Stimulated activated naive CD8-positive, alpha-beta T cell treated with anti-CD3 and anti-CD28 coated beads, Interleukin-15, amount 100 ng/mL, for 72 hours (primary cell): ENCODE data around the gene C14orf132.

Experiments
- ATAC-seq: fragments of 150-1000 bp; cut with Tn5 transposase; 2 replicates; pipeline ENCODE4 v1.10.0; 2021; ENCODE audit warnings: mild to moderate bottlenecking, moderate library complexity
- DNase-seq, 2 donors: peaks; one replicate each; pipeline ENCODE4 v3.0.0; 2021 to 2022
- H3K27ac Mint-ChIP-seq, 2 donors: one replicate each; pipeline ENCODE4 v1.8.0; 2022; ENCODE audit warnings: mild to moderate bottlenecking in 2 of 2, mixed read lengths in 2 of 2, moderate library complexity in 2 of 2
- H3K27me3 Mint-ChIP-seq: one replicate; pipeline ENCODE4 v1.8.0; 2022; ENCODE audit warnings: mixed read lengths
- H3K4me1 Mint-ChIP-seq: one replicate; pipeline ENCODE4 v1.8.0; 2022; ENCODE audit warnings: mild to moderate bottlenecking, mixed read lengths
- H3K4me3 Mint-ChIP-seq, 2 donors: one replicate each; pipeline ENCODE4 v1.8.0; 2022; ENCODE audit warnings: mild to moderate bottlenecking in 2 of 2, mixed read lengths in 2 of 2, moderate library complexity in 1 of 2
- H3K9me3 Mint-ChIP-seq, 2 donors: one replicate each; pipeline ENCODE4 v1.8.0; 2022; ENCODE audit warnings: mixed read lengths in 2 of 2

The C14orf132 gene

DNA sequence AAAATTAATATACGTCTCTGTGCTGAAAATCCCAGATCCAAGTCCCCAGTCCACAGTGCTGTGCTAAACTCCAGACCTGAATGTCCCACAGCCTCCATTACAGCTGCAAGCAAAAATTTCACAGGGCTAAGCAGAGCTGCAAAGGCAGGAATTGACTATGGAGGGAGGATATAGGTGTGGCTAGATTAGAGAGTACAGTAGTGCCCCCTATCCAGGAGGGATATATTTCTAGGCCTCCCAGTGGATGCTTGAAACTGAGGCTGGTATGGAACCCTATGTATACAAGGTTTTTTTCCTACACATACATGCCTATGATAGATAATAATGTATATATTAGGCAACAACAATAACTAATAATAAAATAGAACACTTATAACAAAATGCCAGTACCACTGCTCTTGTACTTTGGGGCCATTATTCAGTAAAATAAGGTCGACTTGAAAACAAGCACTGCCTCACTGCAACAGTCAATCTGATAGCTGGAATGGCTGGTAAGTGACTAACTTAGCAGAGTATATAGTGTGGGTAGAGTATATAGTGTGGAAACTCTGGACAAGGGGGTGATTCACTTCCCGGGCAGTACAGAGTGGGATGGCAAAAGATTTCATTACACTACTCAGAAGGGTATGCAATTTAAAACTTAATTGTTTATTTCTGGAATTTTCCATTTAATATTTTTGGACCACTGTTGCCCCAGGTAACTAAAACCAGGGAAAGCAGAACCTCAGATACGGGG lies 82.7 kb downstream of the C14orf132 start:
- H3K4me1 Mint-ChIP-seq: peaks cover 60% of the 10 kb centered on the region
- H3K27ac Mint-ChIP-seq: no peak overlapping the region

DNA sequence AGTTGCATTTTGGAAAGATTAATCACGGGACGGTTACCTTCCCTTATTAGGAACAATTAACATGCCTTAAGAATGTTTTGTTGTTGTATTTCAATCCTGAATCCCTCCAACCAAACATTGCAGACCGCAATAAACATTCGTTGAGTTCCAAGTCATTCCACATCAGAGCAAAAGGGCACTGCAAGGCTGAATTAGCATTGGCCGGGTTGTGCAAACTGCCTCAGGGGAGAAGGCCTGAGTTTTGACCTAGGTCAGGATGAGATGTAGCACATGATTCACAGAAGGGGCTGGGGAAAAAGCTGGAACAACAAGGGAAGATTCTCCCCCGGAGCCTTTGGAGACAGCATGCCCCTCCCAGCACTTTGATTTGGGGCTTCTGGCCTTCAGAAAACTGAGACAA lies 83.3 kb downstream of the C14orf132 start:
- H3K27ac Mint-ChIP-seq: no peak overlapping the region
- H3K4me1 Mint-ChIP-seq: peaks cover 58% of the 10 kb centered on the region
- no peak overlapping the region for H3K4me3 Mint-ChIP-seq
- DNase-seq (no peak), ATAC-seq (no peak)
- no peaks in the 10 kb centered on the region for H3K27me3 Mint-ChIP-seq
- no peaks in the 10 kb centered on the region for H3K9me3 Mint-ChIP-seq

More for the DNA sequence above, 82.7 kb downstream of the C14orf132 start:
- no peaks in the 10 kb centered on the region for H3K9me3 Mint-ChIP-seq
- no peak for ATAC-seq
- no peaks in the 10 kb centered on the region for H3K27me3 Mint-ChIP-seq
- H3K4me3 Mint-ChIP-seq: no peak overlapping the region
- DNase-seq: no peak

DNA sequence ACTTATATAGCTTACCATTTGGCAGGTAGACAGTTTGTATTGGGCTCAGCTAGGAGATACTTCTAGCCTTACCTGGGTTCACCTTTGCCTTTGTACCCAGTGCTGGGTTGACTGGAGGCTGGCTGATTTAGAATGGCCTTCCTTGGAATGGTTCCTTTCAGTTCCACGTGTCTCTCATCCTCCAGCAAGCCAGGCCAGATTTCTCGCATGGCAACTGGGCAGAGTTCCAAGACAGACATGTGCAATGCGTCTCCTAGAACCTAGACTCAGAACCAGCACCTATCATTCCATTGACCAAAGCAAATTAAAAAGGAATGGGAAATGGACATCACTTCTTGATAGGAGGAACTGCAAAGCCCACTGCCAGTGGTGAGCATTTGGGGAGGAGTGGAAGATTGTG lies 86.4 kb downstream of the C14orf132 start:
- DNase-seq (no peak), ATAC-seq (no peak)
- no peaks in the 10 kb centered on the region for H3K9me3 Mint-ChIP-seq
- peak overlapping the region in 1 of 2 donors; percentile 14 for H3K27ac Mint-ChIP-seq
- H3K27me3 Mint-ChIP-seq: no peaks in the 10 kb centered on the region
- H3K4me3 Mint-ChIP-seq: peak overlapping the region in 1 of 2 donors; percentile 7
- H3K4me1 Mint-ChIP-seq: peaks cover 41% of the 10 kb centered on the region

DNA sequence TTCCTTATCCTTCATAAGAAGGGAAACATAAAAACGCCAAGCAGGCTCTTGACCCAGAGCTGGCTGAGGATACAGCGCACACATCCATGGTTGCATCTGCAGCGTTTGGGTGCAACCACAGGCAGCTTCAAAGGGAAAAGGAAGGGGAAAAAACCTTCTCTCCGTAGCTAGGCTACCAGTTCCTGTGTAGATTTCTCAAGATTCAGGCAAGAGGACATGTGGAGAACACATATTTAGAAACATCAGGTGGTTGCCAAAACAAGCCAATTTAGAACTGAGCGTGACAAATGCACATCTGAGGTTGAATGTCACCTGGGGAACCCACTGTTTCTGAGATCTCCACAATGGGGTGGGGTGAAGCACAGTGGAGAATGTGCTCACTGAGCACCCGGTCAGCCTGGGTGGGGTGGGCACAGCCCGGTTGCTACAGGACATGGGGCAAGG lies 87.2 kb downstream of the C14orf132 start:
- DNase-seq: peak in 1 of 2 donors; percentile 40
- H3K27ac Mint-ChIP-seq: peak overlapping the region; percentile 96 to 98
- no peaks in the 10 kb centered on the region for H3K9me3 Mint-ChIP-seq
- ATAC-seq: peak; percentile 91
- peak overlapping the region; percentile 49 to 50 for H3K4me3 Mint-ChIP-seq
- no peaks in the 10 kb centered on the region for H3K27me3 Mint-ChIP-seq
- H3K4me1 Mint-ChIP-seq: peaks cover 41% of the 10 kb centered on the region

DNA sequence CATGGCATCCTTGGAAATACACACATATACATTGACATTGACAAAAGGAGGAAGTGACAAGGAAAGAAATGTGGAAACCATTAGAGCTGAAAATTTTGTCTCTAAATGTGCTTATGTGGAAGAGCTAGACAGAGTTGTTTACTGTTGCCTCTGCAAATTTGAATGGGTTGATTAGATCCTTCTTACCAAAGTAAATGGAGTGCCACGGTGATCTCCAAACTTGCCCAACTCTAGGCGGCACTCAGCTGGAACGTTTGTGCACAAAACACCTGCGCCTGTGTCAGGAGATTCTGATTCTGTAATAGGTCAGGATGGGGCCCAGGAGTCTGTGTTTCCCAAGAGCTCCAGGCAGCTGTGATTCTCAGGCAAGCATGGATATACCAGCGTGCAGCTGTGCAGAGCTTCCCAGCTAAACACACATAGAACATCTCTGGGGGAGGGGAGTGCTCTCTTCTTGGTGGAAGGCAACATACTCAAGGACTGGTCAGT lies 87.7 kb downstream of the C14orf132 start:
- Mint-ChIP-seq H3K27ac (peak overlapping the region; percentile 96 to 98), H3K4me3 (peak overlapping the region; percentile 49 to 50), H3K4me1 (peaks cover 41% of the 10 kb centered on the region), H3K27me3 (no peaks in the 10 kb centered on the region), H3K9me3 (no peaks in the 10 kb centered on the region)
- no peak for ATAC-seq
- DNase-seq: no peak

DNA sequence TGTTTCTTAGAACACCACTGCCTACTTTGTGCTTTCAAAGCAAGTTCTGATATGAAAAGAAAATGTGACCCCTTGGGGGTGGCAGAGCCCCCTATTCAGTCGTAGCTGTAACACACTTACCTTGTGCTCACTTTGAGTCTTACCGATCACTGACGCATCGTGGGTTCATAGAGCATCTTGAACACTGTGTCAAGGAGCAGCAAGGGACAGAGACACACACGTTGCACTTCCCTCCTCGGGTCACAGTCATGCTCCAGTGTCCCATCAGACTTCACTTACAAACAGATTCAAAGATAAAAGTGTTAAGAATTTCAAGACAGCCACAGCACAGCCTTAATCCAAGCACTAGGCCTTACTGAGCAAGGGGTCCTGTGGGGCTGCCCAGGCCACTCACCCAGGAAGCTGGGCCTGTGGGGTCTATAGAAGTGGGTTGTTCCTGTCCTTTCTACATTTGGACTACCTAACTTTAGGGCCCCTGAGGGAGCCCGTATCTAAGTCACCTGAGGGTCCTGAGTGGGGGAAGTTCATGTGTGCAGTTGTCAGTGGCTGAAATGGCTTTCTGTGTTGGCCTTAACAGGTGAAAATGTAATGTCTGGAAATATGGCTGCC lies 90.1 kb downstream of the C14orf132 start:
- DNase-seq (no peak), ATAC-seq (no peak)
- peaks cover 27% of the 10 kb centered on the region for H3K4me1 Mint-ChIP-seq
- H3K4me3 Mint-ChIP-seq: no peak overlapping the region
- no peaks in the 10 kb centered on the region for H3K9me3 Mint-ChIP-seq
- no peak overlapping the region for H3K27ac Mint-ChIP-seq
- H3K27me3 Mint-ChIP-seq: peaks cover 11% of the 10 kb centered on the region

DNA sequence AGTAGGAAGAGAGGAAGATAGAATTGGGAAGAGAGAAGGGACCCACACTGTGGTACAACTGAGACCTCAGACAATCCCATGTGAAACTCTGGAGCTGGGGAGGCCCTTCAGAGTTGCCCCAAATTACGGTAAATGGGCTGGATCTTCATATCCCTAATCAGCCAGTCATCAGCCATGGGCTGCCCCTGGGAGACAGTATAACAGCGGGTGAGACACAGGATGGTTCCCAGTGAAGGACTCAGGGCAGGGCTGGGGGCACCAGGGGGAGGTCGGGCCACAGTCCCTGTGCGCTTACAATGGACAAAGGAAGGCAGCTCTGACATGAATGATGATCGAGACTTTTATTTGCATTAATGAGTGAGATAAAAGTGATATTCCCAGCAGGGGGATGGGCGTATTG lies 91.2 kb downstream of the C14orf132 start:
- Mint-ChIP-seq H3K4me3 (no peak overlapping the region), H3K27me3 (peaks cover 19% of the 10 kb centered on the region), H3K9me3 (peaks cover 0 to 4% of the 10 kb centered on the region in 2 donors), H3K27ac (no peak overlapping the region), H3K4me1 (peaks cover 18% of the 10 kb centered on the region)
- ATAC-seq (no peak), DNase-seq (no peak)

DNA sequence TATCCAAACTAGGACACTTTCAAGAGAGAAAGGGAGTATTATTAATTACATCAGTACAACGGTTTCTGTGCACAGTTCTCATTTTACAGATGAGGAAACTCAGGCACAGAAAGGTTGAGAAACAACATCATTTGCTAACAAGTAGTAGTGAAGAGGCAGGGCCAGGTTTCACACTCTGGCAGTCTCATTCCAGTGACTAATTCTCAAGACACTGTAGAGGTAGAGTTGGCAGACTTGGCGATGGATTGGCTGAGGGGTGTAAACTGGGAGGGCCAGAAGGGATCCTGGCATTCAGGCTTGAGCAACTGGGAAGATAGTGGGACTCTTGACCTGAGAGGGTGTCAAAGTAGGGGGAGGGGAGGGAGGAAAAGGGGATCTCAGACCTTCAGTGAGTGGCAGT lies 91.7 kb downstream of the C14orf132 start:
- peaks cover 14% of the 10 kb centered on the region for H3K4me1 Mint-ChIP-seq
- H3K4me3 Mint-ChIP-seq: no peak overlapping the region
- H3K9me3 Mint-ChIP-seq: peaks cover 0 to 4% of the 10 kb centered on the region in 2 donors
- H3K27ac Mint-ChIP-seq: no peak overlapping the region
- no peak for ATAC-seq
- no peak for DNase-seq
- H3K27me3 Mint-ChIP-seq: peaks cover 24% of the 10 kb centered on the region

DNA sequence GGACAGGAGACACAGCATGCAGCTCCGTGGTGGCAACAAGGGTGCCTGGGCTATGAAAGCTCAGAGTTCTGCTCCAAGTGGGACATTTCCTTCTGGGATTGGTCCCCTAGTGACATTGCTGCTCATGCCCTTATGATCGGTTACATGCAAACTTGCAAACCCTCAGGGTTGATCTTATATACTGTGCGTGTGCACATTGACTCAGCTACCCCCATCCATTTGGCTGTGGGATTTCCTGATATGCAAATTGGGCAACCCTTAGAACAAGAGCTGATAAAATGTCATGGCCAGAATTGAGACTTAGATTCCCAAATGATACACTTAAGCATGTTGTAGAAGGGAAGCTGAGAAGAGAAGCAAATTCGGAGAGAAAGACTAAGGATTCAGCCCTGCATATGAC lies 92.7 kb downstream of the C14orf132 start:
- Mint-ChIP-seq H3K9me3 (peaks cover 0 to 4% of the 10 kb centered on the region in 2 donors), H3K27me3 (peaks cover 25% of the 10 kb centered on the region), H3K4me1 (peaks cover 4% of the 10 kb centered on the region), H3K4me3 (no peak overlapping the region), H3K27ac (no peak overlapping the region)
- ATAC-seq: no peak
- no peak for DNase-seq

DNA sequence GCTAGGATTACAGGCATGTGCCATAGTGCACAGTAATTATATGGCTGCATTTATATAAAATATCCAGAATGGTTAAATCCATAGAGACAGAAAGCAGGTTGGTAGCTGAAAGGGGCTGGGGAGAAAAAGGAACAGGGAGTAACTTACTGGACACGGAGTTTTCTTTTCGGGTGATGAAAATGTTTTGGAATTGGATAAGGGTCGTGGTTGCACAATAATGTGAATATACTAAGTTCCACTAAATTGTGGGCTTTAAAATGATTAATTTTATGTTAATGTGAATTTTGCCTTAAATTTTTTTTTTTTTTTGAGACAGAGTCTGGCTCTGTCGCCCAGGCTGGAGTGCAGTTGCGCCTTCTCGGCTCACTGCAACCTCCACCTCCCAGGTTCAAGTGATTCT lies 95.3 kb downstream of the C14orf132 start:
- H3K27ac Mint-ChIP-seq: no peak overlapping the region
- DNase-seq (no peak), ATAC-seq (no peak)
- H3K4me1 Mint-ChIP-seq: no peaks in the 10 kb centered on the region
- no peak overlapping the region for H3K4me3 Mint-ChIP-seq
- H3K27me3 Mint-ChIP-seq: peaks cover 35% of the 10 kb centered on the region
- H3K9me3 Mint-ChIP-seq: peaks cover 9 to 13% of the 10 kb centered on the region in 2 donors

DNA sequence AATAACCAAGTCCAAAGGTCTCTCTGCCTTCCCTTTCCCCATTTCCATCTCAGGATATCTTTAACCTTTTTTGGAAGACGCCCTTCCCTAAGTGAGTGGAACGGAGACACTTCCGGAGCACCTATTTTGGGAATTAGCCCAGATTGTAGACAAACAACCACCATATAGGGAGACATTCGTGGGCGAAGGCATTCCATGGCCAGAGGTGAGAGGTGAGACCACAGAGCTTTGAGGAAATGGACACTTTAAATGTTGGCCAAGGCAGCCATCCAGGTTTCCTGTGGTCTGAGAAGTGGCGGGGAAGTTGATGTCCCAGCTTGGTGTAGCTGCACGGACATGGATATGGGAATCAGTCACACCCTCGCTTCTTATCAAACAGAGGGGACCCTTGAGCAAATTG lies 96.1 kb downstream of the C14orf132 start:
- DNase-seq: no peak
- no peak overlapping the region for H3K27ac Mint-ChIP-seq
- H3K4me3 Mint-ChIP-seq: no peak overlapping the region
- no peak for ATAC-seq
- H3K4me1 Mint-ChIP-seq: no peaks in the 10 kb centered on the region
- H3K27me3 Mint-ChIP-seq: peaks cover 35% of the 10 kb centered on the region
- H3K9me3 Mint-ChIP-seq: peaks cover 9 to 13% of the 10 kb centered on the region in 2 donors

DNA sequence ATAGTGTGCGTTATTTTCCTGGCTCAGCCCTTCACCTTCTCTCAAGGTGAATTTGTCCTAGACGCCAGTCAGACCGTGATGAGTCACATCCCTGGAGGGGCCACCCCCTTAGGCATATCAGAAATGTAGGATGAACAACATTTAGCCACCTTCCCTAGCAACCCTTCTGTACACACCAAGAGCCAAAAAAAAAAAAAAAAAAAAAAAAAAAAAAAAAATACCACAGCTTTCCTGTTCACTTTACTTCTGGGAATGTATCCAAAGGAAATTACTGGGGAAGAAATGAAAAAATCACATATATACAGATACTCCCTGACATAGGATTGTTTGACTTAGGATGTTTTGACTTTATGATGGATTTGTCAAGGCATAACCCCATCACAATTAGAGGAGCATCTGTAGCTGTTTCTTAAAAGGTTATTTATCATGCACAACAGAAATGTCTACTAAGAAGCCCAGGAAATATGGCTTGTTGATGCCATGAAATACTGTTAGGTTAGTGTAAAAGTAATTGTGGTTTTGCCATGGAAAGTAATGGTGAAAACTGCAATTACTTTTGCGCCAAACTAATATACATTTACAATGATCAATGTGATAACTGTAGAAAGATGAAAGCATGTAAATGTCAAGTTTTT lies 97.3 kb downstream of the C14orf132 start:
- Mint-ChIP-seq H3K27ac (no peak overlapping the region), H3K4me3 (no peak overlapping the region), H3K27me3 (peaks cover 35% of the 10 kb centered on the region), H3K4me1 (no peaks in the 10 kb centered on the region), H3K9me3 (peaks cover 9 to 13% of the 10 kb centered on the region in 2 donors)
- ATAC-seq (no peak), DNase-seq (no peak)

DNA sequence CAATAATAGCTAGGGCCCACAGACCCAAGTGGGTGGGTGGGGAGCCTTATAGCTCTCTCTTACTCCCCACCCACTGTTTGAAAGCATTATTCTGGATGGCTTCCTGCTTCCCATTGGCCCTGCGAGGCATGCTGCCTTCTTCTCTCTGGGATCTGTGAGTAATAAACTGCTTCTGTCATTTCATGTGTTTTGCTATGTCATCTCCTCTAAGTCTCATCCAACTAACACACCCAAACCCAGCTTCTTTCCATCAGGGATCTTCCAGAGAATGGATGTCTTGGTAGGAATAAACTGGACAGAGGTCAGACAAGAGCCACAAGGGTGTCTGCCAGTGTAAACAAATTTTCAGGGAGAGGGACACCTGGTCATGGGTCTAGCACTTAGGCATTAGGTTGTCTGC lies 99.1 kb downstream of the C14orf132 start:
- Mint-ChIP-seq H3K4me1 (no peaks in the 10 kb centered on the region), H3K4me3 (no peak overlapping the region), H3K9me3 (peaks cover 9 to 13% of the 10 kb centered on the region in 2 donors), H3K27me3 (peaks cover 31% of the 10 kb centered on the region), H3K27ac (no peak overlapping the region)
- ATAC-seq (no peak), DNase-seq (no peak)

DNA sequence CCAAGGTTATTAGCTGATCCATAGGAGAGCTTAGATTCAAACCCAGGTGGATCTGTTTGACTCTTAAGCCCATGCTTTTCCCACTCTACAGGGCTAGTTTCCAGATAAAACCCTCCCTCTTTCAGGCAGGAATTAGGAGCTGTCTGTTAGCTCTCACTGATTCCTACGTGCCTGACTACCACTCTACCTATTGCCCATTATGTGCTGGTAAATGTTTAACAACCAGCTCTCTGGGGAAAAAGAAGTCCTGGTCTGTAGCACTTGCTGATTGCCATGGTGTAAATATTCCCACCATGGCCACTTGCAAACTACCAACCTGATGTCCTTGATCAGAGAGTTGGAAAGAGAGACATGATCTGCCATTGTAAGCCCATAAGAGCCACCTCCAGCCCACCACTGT lies 100.0 kb downstream of the C14orf132 start:
- Mint-ChIP-seq H3K4me1 (no peaks in the 10 kb centered on the region), H3K4me3 (no peak overlapping the region), H3K27me3 (peaks cover 31% of the 10 kb centered on the region), H3K9me3 (peaks cover 9 to 13% of the 10 kb centered on the region in 2 donors), H3K27ac (no peak overlapping the region)
- DNase-seq: no peak
- ATAC-seq: no peak

DNA sequence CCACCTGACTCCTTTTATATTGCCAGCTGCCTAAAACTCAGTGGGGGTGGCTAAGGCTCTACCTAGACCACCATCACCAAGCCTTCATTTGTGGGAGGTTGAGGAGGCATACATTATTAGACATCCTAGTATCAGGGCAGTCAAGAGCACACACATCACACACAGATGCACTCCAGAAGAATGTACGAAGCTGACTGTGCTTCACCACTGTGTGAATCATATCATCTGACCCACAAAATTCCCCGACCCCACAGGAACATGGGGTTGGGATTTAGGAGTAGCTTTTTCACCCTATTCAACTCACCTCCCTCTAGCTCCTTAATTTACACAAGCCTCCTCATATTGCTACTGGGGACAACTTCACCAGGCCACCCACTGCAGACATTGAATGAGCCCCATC lies 100.7 kb downstream of the C14orf132 start:
- Mint-ChIP-seq H3K27ac (no peak overlapping the region), H3K9me3 (peaks cover 9 to 13% of the 10 kb centered on the region in 2 donors), H3K4me3 (no peak overlapping the region), H3K4me1 (no peaks in the 10 kb centered on the region), H3K27me3 (peaks cover 29% of the 10 kb centered on the region)
- DNase-seq (no peak), ATAC-seq (no peak)

DNA sequence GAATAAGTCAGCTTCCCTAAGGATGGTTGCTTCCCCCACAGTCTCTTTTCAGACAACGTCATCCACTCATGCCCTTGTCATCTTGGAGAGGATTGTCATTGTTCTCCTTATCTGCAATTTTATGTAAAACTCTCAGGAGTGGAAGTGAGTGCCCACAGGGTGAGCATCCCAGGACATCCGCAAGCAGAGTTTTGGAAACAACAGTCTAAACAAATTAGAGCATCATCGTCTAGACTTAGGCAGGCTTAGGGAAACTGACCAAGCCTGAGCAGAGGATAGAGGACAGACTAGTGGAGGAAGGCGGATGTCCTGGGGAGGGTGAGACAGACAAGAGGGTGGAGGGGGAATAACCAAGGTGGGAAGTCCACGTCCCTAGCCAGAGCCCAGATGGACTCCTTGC lies 101.8 kb downstream of the C14orf132 start:
- no peaks in the 10 kb centered on the region for H3K4me1 Mint-ChIP-seq
- no peak overlapping the region for H3K4me3 Mint-ChIP-seq
- no peak for DNase-seq
- no peak overlapping the region for H3K27ac Mint-ChIP-seq
- H3K27me3 Mint-ChIP-seq: peaks cover 18% of the 10 kb centered on the region
- H3K9me3 Mint-ChIP-seq: peaks cover 8 to 9% of the 10 kb centered on the region in 2 donors
- ATAC-seq: no peak
